GM18505 (cell line): ENCODE data around the gene SERGEF.

ENCODE experiments used
- ATAC-seq: cut with Tn5 transposase; IDR thresholded peaks from one replicate; pipeline ENCODE4 v1.9.1; 2021; ENCODE audit not compliant: unreplicated experiment
- POLR2A ChIP-seq: IDR thresholded peaks from 4 replicates; pipeline ENCODE4 v1.6.1; 2011; ENCODE audit warnings: borderline replicate concordance; ENCODE audit not compliant: insufficient read depth, insufficient read length; ENCODE audit errors: extremely low read depth

Gene SERGEF

DNA sequence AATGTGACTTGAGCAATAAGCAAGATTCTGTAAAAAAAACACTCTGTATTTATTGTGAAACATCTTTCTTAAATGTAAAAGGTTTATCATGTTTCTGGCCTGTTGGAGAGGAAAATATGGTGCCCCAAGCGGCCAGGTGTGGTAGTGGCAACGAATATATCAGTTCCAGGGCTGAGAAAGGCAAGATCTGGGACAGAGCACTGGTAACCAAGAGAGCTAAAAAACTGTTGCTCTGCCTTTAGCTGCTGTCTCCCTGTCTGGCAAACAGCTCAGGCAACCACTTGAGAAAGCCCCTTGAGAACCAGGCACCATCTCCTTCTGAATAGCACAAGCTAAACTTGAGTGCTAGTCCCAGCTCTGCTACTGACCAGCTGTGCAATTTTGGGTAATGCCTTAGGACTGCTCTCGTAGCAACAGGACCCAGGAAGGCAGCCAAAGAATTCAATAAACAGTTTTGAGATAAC, 148.3 kb downstream of the SERGEF start:
- no peak for ATAC-seq
- TF ChIP-seq POLR2A: no peak

- ATAC-seq: no peak
These were observed 151.7 kb downstream of the SERGEF start for GRCh38 chr11:17861036-17861755.

GRCh38 chr11:17859552-17859951, 153.3 kb downstream of the SERGEF start:
- ATAC-seq: no peak
- no peak for TF ChIP-seq POLR2A

More at GRCh38 chr11:17861036-17861755, 151.7 kb downstream of the SERGEF start:
- TF ChIP-seq POLR2A: no peak

- no peak for TF ChIP-seq POLR2A
- no peak for ATAC-seq
These were observed 157.1 kb downstream of the SERGEF start for GRCh38 chr11:17855531-17856290.

DNA sequence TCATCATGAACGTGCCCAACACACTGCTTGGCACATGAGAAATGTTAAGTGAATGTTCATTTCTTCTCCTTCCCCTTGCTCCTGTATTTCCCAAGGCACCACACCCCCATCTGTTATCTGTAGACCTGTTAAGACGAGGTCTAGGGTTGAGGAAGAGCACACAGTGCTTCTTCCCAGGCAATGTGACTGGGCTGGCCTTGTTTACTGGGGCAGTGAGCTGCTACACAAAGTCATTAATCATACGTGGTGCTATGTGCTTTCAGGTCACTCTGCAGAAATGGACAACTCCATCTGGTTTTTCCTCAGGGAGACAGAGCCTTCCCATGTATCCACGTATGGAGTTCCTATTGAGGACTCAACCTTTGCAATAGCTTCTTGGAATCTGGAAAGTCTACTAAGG, 159.6 kb downstream of the SERGEF start:
- no peak for TF ChIP-seq POLR2A
- no peak for ATAC-seq

- no peak for ATAC-seq
- no peak for TF ChIP-seq POLR2A
These were observed 160.6 kb downstream of the SERGEF start for GRCh38 chr11:17852246-17852645.

GRCh38 chr11:17851697-17852096, 161.2 kb downstream of the SERGEF start:
- no peak for TF ChIP-seq POLR2A
- no peak for ATAC-seq

- ATAC-seq: no peak
- no peak for TF ChIP-seq POLR2A
These were observed 162.5 kb downstream of the SERGEF start for GRCh38 chr11:17850336-17850735.

DNA sequence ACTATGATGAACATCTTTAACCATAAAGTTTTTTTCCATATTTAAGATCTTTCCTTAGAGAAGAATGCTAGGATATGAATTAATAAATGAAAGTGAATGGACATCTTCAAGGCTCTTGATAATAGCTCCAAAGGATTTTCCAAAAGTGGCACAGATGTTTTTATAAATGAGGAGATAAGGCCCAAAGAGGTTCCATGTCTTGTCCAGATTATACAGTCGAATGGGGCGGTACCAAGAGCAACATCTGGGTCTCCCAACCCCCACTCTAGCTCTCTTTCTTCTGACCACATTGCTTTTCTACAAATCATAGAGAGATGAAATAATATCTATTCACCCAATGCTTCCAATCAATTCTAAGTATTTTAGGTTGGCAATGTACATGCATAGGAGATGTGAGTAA, 164.1 kb downstream of the SERGEF start:
- no peak for ATAC-seq

DNA sequence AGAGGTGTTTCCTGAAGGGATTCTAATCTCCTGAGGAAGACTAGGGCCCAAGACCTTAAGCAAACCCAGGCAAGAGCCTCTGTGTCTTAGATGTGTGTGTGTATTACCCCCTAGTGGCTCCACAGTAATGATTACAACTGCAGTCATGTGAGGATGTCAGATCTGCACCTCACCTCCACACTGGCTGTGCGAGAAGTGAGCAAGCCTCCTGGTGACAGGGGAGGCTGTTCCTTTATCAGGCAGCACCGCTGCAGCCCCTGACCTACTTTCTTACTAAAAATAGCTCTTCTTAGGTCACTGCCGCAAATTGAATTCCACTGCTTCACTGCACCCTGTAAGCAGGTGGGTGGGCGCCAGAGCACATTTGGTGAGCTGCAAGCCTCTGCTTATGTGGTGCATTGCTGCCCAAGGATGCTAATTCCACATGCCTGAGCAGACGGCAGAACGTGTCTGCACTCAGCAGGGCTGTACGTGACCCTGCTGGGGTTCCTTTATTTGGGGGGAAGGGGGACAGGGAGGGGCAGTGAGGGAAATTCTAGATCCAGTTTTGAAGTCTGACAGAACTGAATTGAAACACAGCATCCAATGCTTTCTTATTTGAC, 165.9 kb downstream of the SERGEF start:
- TF ChIP-seq POLR2A: no peak
- ATAC-seq: no peak

More for the DNA sequence above, 164.1 kb downstream of the SERGEF start:
- TF ChIP-seq POLR2A: no peak

DNA sequence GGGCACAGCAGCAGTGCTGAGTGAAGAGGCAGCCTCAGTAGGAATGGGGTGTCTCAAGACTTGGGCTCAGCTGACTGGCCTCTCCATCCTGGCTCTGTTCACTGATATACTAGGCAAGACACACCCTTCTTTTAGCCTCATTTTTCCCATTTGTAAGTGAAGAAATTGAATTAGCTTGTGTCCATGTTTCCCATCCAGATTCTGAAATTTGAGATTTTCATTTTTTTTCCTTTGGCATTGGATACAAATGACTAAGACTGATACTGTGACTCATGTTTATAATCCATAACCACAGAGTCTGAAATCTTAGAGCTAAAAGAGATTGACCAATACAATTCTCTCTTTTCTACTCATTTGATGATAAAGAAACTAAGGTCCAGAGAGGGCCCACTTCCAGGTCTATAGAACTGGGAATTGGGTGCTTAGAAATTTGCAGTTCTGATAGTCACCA, 167.4 kb downstream of the SERGEF start:
- ATAC-seq: no peak
- no peak for TF ChIP-seq POLR2A

DNA sequence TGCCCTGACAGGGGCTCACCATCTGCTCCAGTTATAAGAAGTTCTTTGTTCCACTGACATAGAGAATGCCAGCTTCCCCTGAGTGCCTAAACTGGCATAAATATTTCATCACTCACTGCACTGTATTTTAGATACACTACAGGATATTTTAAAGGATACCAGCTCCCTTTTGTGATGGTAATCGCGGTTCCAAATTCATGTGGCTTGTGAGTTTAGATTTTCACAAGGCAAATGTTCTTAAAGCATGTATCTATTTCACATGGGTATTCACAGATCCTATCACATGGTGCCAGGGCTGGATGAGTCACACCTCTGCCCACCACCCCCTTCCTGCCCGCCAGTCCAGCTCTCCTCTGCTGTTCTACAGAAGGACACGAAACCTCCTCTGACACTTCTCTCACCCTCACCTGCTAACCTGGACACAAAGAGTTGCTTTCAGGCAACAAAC, 172.7 kb downstream of the SERGEF start:
- ATAC-seq: no peak

DNA sequence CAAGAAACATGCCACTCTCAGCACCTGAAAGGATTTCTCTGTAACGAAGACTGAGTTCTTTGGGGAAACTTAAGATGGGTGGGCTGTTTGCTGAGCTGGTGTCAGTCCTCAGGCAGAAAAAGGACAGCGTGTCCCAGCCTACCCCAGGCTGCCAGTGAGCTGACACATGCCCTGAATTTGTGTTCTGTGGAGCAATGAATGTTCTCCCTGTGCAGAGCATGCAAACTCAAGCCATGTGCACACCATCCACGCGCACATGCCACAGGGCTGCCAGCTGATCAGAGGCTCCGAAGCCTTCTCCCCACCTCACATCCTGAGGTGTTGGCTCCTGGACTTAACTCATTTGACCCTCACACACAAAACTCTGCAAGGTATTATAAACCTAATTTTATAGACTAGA, 173.4 kb downstream of the SERGEF start:
- TF ChIP-seq POLR2A: no peak
- ATAC-seq: no peak

More for the DNA sequence above, 172.7 kb downstream of the SERGEF start:
- TF ChIP-seq POLR2A: no peak
